Spinal cord (tissue), 10 donors: ENCODE results near the gene LPXN. TPM values are rescaled to one million over a fixed set of nuclear protein-coding genes. Genes with fewer than 3 reads are reported as not detected.

Experiments used
- DNase-seq, 6 donors: peaks; one replicate each; pipeline versions ENCODE4 v3.0.0 to v3.0.0-alpha.2; 2013 to 2015; ENCODE audit warnings: low spot score in 6 of 6, low read depth in 4 of 6
- H3K27ac ChIP-seq: one replicate; pipeline ENCODE4 v1.5.1; 2013; ENCODE audit warnings: low read depth, low read length, control low read depth
- H3K27me3 ChIP-seq: one replicate; pipeline ENCODE4 v1.6.1; 2013; ENCODE audit warnings: low read length; ENCODE audit not compliant: control insufficient read depth, insufficient read depth
- H3K36me3 ChIP-seq: one replicate; pipeline ENCODE4 v1.6.1; 2013; ENCODE audit warnings: low read length; ENCODE audit not compliant: control insufficient read depth, insufficient read depth
- H3K4me1 ChIP-seq: one replicate; pipeline ENCODE4 v1.6.1; 2013; ENCODE audit warnings: low read length; ENCODE audit not compliant: control insufficient read depth, insufficient read depth
- H3K4me3 ChIP-seq: one replicate; pipeline ENCODE4 v1.5.1; 2013; ENCODE audit warnings: low read depth, low read length, control low read depth
- H3K9me3 ChIP-seq: one replicate; pipeline ENCODE4 v1.6.1; 2013; ENCODE audit warnings: low read length; ENCODE audit not compliant: control insufficient read depth, insufficient read depth
- WGBS: methylation state at CpG from one replicate; pipeline ENCODE4 v1.1.5; 2013; ENCODE audit warnings: missing lambda C conversion rate; ENCODE audit not compliant: insufficient coverage; 5-methylcytosine and 5-hydroxymethylcytosine counted together
- polyA plus RNA-seq, 2 donors: library from polyadenylated mRNA; unstranded; fragments of 120-200 nt; gene quantifications; one replicate each; pipeline ENCODE4 v1.2.1, GENCODE V29; 2013; ENCODE audit not compliant: insufficient read length in 2 of 2
- total RNA-seq, 2 donors: library from RNA; depleted of rRNA in 1 of 2; stranded (reverse); fragments of 120-200 nt in 1 of 2; fragments of >200 nt in 1 of 2; gene quantifications; one replicate each; pipeline versions ENCODE4 v1.2.3 to v1.2.4, GENCODE V29; 2013 to 2014
- donor health status: healthy.

LPXN gene
- total and polyA plus RNA-seq, 4 donors: 5.8 to 9.3 (median 6.5) TPM

DNA sequence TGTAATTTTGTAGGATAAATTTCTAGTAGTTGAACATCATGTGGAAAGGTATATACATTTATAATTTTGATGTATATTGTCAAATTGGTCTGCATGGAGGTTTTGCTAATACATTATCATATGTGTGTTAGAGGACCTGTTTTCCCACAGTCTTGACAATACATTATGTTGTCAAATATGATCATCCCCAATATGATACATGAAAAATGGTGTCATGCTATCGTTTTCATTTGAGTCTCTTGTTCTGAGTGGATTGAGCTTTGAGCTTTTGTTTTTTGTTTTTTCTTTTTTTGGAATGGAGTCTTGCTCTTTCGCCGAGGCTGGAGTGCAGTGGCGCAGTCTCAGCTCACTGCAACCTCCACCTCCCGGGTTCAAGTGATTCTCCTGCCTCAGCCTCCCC, 32.7 kb upstream of the LPXN start:
- H3K9me3 ChIP-seq: no peaks in the 10 kb centered on the region
- no peak for DNase-seq
- no peak overlapping the region for H3K4me3 ChIP-seq
- H3K27ac ChIP-seq: no peak overlapping the region
- WGBS: 100% methylated on average over 4 of the region's 5 CpGs
- H3K27me3 ChIP-seq: no peaks in the 10 kb centered on the region
- no peaks in the 10 kb centered on the region for H3K4me1 ChIP-seq
- H3K36me3 ChIP-seq: no peaks in the 10 kb centered on the region

- WGBS: no CpG with 5 or more reads among the region's 4 CpGs
- H3K4me1 ChIP-seq: no peaks in the 10 kb centered on the region
- no peaks in the 10 kb centered on the region for H3K36me3 ChIP-seq
These were observed 31.5 kb upstream of the LPXN start for GRCh38 chr11:58606930-58607714.

DNA sequence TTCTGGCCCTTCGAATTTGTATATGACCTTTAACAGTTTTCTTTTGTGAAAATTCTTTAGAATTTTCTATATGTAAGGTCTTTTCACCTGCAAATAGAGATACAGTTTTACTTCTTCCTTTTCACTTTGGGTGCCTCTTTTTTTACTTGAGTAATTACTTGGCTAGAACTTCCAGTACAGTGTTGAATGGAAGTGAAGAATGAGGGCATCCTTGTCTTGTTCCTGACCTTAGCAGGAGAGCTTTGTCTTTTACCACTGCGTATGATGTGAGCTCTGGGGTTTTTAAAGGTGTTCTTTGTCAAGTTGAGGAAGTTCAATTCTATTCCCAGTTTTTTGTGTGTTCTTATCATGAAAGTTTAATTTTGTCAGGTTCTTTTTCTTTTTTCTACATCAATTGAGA, 24.9 kb upstream of the LPXN start:
- 60% methylated on average over 1 of the region's 2 CpGs for WGBS
- Histone ChIP-seq H3K4me1 (no peaks in the 10 kb centered on the region), H3K27me3 (no peaks in the 10 kb centered on the region), H3K36me3 (no peaks in the 10 kb centered on the region), H3K4me3 (no peak overlapping the region), H3K9me3 (no peaks in the 10 kb centered on the region), H3K27ac (no peak overlapping the region)
- no peak for DNase-seq

More at GRCh38 chr11:58606930-58607714, 31.5 kb upstream of the LPXN start:
- Histone ChIP-seq H3K9me3 (no peaks in the 10 kb centered on the region), H3K27ac (no peak overlapping the region), H3K27me3 (no peaks in the 10 kb centered on the region), H3K4me3 (no peak overlapping the region)
- DNase-seq: no peak

- no peak overlapping the region for H3K4me3 ChIP-seq
- H3K36me3 ChIP-seq: no peaks in the 10 kb centered on the region
- DNase-seq: peak in 1 of 6 donors; percentile 8
- no peak overlapping the region for H3K27ac ChIP-seq
- H3K4me1 ChIP-seq: no peaks in the 10 kb centered on the region
- no peaks in the 10 kb centered on the region for H3K9me3 ChIP-seq
- no peaks in the 10 kb centered on the region for H3K27me3 ChIP-seq
- no CpG with 5 or more reads among the region's 3 CpGs for WGBS
These were observed 22.0 kb upstream of the LPXN start for GRCh38 chr11:58597486-58598144.

DNA sequence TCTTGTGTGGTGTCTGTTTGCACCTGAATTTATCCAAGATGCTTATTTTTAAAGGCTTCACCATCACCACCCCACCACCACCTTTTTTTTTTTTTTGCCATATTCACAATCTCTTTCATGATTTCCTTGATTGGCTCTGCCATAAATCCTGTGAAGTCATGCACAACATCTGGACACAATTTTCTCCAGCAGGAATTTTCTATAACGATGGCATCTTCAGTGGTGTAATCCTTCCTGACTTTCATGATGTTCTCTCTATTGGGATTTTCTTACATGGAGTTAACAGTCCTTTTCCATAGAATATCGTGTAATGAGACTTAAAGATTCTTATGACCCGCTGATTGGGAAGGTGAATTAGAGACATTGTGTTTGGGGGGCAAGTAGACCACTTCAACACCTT, 21.0 kb upstream of the LPXN start:
- no peak overlapping the region for H3K4me3 ChIP-seq
- no peak for DNase-seq
- no peaks in the 10 kb centered on the region for H3K27me3 ChIP-seq
- no peaks in the 10 kb centered on the region for H3K9me3 ChIP-seq
- WGBS: no CpG with 5 or more reads among the region's 3 CpGs
- H3K36me3 ChIP-seq: no peaks in the 10 kb centered on the region
- H3K4me1 ChIP-seq: no peaks in the 10 kb centered on the region
- no peak overlapping the region for H3K27ac ChIP-seq

- Histone ChIP-seq H3K4me1 (no peaks in the 10 kb centered on the region), H3K36me3 (no peaks in the 10 kb centered on the region), H3K4me3 (no peak overlapping the region), H3K27me3 (no peaks in the 10 kb centered on the region), H3K27ac (no peak overlapping the region), H3K9me3 (no peaks in the 10 kb centered on the region)
- 100% methylated on average over 1 of the region's 4 CpGs for WGBS
- DNase-seq: no peak
These were observed 19.2 kb upstream of the LPXN start for GRCh38 chr11:58594826-58595225.

DNA sequence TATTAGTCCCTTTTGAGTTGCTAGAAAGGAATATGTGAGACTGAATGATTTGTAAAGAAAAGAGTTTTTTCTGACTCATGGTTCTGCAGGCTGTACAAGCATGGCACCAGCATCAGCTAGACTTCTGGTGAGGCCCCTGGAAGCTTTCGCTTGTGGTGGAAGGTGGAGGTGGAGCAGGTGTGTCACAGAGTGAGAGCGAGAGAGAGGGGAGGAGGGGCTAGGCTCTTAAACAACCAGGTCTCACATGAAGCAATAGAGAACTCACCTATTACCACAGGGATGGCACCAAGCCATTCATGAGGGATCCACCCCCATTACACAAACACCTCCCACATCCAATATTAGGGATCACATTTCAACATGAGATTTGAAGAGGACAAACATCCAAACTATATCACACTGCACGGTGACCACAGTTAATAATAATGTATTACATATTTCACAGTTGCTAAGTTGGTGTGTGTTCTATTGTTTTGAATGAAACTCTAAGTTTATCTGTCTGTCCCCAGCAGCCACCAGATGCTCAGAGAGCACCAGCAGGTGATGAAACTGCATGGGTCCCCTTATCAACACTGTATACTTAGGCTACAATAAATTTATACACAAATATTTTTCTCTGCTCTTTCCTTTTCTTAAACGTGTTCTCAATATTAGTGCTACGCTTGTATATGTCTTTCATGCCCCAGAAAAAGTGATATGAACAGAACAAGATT, 17.3 kb upstream of the LPXN start:
- H3K9me3 ChIP-seq: no peaks in the 10 kb centered on the region
- no peaks in the 10 kb centered on the region for H3K36me3 ChIP-seq
- DNase-seq: no peak
- H3K4me1 ChIP-seq: no peaks in the 10 kb centered on the region
- no peak overlapping the region for H3K4me3 ChIP-seq
- no peak overlapping the region for H3K27ac ChIP-seq
- 100% methylated on average over 1 of the region's 5 CpGs for WGBS
- H3K27me3 ChIP-seq: no peaks in the 10 kb centered on the region

DNA sequence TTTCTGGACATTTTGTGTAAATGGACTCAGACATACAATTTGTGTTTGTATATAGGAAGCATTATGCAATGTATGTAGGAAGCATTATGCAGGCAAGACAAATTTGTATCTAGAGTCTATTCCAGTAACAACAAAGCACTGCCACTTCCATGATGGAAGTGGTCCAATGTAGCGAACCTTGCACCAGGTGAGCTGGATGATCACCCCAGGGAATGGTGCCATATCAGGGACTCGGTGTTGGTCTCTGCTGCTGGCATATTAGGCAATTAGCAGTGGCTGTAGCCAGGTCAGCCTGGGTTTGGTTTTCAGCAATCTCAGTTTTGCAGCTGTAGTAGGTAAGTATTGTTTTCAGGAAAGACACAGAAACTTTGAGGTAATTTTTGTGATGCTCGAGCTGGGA, 16.0 kb upstream of the LPXN start:
- no peak for DNase-seq
- WGBS: 100% methylated on average over 2 of the region's 3 CpGs
- Histone ChIP-seq H3K9me3 (no peaks in the 10 kb centered on the region), H3K36me3 (no peaks in the 10 kb centered on the region), H3K4me3 (no peak overlapping the region), H3K4me1 (no peaks in the 10 kb centered on the region), H3K27me3 (no peaks in the 10 kb centered on the region), H3K27ac (no peak overlapping the region)

DNA sequence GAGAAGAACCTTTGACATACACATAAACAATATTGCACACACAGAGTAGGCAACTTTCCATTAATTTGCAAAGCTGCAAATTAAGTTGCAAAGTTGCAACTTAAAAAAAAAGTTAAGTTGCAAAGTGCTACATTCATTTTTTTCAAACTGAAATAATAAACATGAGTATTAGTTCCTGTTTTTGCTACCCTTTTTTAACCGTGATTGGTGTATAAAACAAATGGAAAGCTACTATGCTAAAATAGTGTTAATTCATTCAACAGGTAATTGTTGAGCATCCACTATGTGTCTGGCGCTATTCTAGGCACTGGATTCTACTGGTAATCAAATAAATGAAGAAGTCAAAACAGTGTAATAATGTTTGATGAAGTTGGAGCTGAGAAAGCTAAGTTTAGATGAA, 11.3 kb upstream of the LPXN start:
- Histone ChIP-seq H3K4me3 (no peak overlapping the region), H3K9me3 (no peaks in the 10 kb centered on the region), H3K36me3 (no peaks in the 10 kb centered on the region), H3K4me1 (no peaks in the 10 kb centered on the region), H3K27me3 (no peaks in the 10 kb centered on the region), H3K27ac (no peak overlapping the region)
- no peak for DNase-seq
- 100% methylated on average over 1 of the region's 2 CpGs for WGBS
